K562 (cell line): ENCODE results near the gene MCM9. TPM values are rescaled to one million over a fixed set of nuclear protein-coding genes. Genes with fewer than 3 reads are reported as not detected.

Source experiments
- CHD2 ChIP-seq: IDR thresholded peaks from 2 replicates; pipeline ENCODE4 v1.6.1; 2011; ENCODE audit warnings: low read depth, low read length
- E2F6 ChIP-seq, 2 experiments: IDR thresholded peaks; 2 replicates each; pipeline ENCODE4 v1.6.1; 2011; ENCODE audit warnings: borderline replicate concordance in 1 of 2, control low read depth in 1 of 2, low read depth in 1 of 2, low read length in 1 of 2, mild to moderate bottlenecking in 1 of 2, mixed read lengths in 1 of 2, moderate library complexity in 1 of 2; ENCODE audit not compliant: insufficient read depth in 1 of 2, insufficient read length in 1 of 2, poor library complexity in 1 of 2, severe bottlenecking in 1 of 2; ENCODE audit errors: extremely low read depth in 1 of 2
- EP400 ChIP-seq: fragments of 450-650 bp; IDR thresholded peaks from 2 replicates; pipeline ENCODE4 v1.6.1; 2017; ENCODE audit warnings: antibody characterized with exemption, mild to moderate bottlenecking, moderate library complexity
- GABPB2 ChIP-seq: fragments of 250-450 bp; sonication (Bioruptor Pico); conservative IDR thresholded peaks from 2 replicates; pipeline ENCODE4 v1.5.1; 2021; ENCODE audit warnings: mild to moderate bottlenecking
- GTF2B ChIP-seq: IDR thresholded peaks from 2 replicates; pipeline ENCODE4 v1.6.1; 2011; ENCODE audit not compliant: insufficient read length; ENCODE audit errors: extremely low read depth
- GTF3C2 ChIP-seq: IDR thresholded peaks from 3 replicates; pipeline ENCODE4 v1.6.1; 2011; ENCODE audit warnings: borderline replicate concordance, mild to moderate bottlenecking, moderate library complexity; ENCODE audit not compliant: insufficient read length; ENCODE audit errors: extremely low read depth
- HDAC1 ChIP-seq, 2 experiments: fragments of 450-650 bp; IDR thresholded peaks; 2 replicates each; pipeline ENCODE4 v1.6.1; 2016 to 2017; ENCODE audit warnings: inconsistent platforms in 1 of 2, mild to moderate bottlenecking in 1 of 2, moderate library complexity in 1 of 2
- HMGN3 ChIP-seq: IDR thresholded peaks from 2 replicates; pipeline ENCODE4 v1.6.1; 2011; ENCODE audit warnings: borderline replicate concordance, low read depth, mild to moderate bottlenecking, mixed read lengths, low read length; ENCODE audit not compliant: insufficient read length; ENCODE audit errors: extremely low read depth
- JUN ChIP-seq, 2 experiments: sonication (generic) in 1 of 2; formaldehyde crosslinking in 1 of 2; IDR thresholded peaks; 2 replicates each; pipeline versions ENCODE4 v1.6.1 to v1.8.0; 2012 to 2022; ENCODE audit warnings: borderline replicate concordance in 2 of 2, mild to moderate bottlenecking in 2 of 2, improper control_type of control experiment in 1 of 2, low read depth in 1 of 2, low read length in 1 of 2, missing genetic modification reagents in 1 of 2
- LCOR ChIP-seq: sonication (generic); formaldehyde crosslinking; IDR thresholded peaks from 2 replicates; pipeline ENCODE4 v1.8.0; 2022; ENCODE audit warnings: mild to moderate bottlenecking, missing genetic modification reagents
- MCM7 ChIP-seq, 2 experiments: fragments of 450-650 bp; IDR thresholded peaks; 2 replicates each; pipeline ENCODE4 v1.6.1; 2016 to 2018
- MIER1 ChIP-seq: fragments of 450-650 bp; IDR thresholded peaks from 2 replicates; pipeline ENCODE4 v1.6.1; 2016; ENCODE audit warnings: antibody characterized with exemption, mild to moderate bottlenecking, low read depth
- NFYB ChIP-seq: IDR thresholded peaks from 2 replicates; pipeline ENCODE4 v1.6.1; 2011; ENCODE audit warnings: mild to moderate bottlenecking, moderate library complexity; ENCODE audit not compliant: insufficient read length; ENCODE audit errors: extremely low read depth
- POLR2AphosphoS5 ChIP-seq: IDR thresholded peaks from 2 replicates; pipeline ENCODE4 v1.6.1; 2011; ENCODE audit warnings: mild to moderate bottlenecking, low read depth, low read length, moderate library complexity; ENCODE audit not compliant: control insufficient read depth, insufficient read depth
- RB1 ChIP-seq: fragments of 450-650 bp; IDR thresholded peaks from 2 replicates; pipeline ENCODE4 v1.6.1; 2017; ENCODE audit warnings: low read depth, mild to moderate bottlenecking
- SETDB1 ChIP-seq: IDR thresholded peaks from one replicate; pipeline ENCODE4 v1.6.1; 2012; ENCODE audit warnings: low read length, control low read depth, inconsistent platforms
- SIN3A ChIP-seq, 2 experiments: fragments of 150-350 bp in 1 of 2; IDR thresholded peaks; 2 replicates each; pipeline ENCODE4 v1.6.1; 2011 to 2016; ENCODE audit warnings: borderline replicate concordance in 2 of 2, low read depth in 2 of 2, low read length in 2 of 2, mild to moderate bottlenecking in 2 of 2, moderate library complexity in 2 of 2; ENCODE audit not compliant: control insufficient read depth in 1 of 2
- SP1 ChIP-seq: sonication (generic); formaldehyde crosslinking; IDR thresholded peaks from 2 replicates; pipeline ENCODE4 v1.8.1; 2022; ENCODE audit warnings: mild to moderate bottlenecking, missing genetic modification reagents
- STAT5A ChIP-seq: IDR thresholded peaks from 2 replicates; pipeline ENCODE4 v1.6.1; 2012; ENCODE audit warnings: low read length, inconsistent platforms, borderline replicate concordance
- TAL1 ChIP-seq: fragments of 450-650 bp; IDR thresholded peaks from 2 replicates; pipeline ENCODE4 v1.6.1; 2016; ENCODE audit warnings: mild to moderate bottlenecking
- TCF7 ChIP-seq: sonication (generic); IDR thresholded peaks from 2 replicates; pipeline ENCODE4 v1.6.1; 2016; ENCODE audit warnings: antibody characterized with exemption, borderline replicate concordance
- ZNF589 ChIP-seq: fragments of 200-800 bp; sonication (Bioruptor generic); IDR thresholded peaks from 2 replicates; pipeline ENCODE4 v1.6.1; 2016; ENCODE audit warnings: low read depth, missing genetic modification characterization, missing compliant biosample characterization
- ZNF764 ChIP-seq: fragments of 250-450 bp; sonication (Bioruptor Pico); IDR thresholded peaks from 2 replicates; pipeline ENCODE4 v1.4.0; 2020; ENCODE audit warnings: low read depth, mild to moderate bottlenecking, moderate library complexity
- polyA plus RNA-seq, 8 experiments: library from polyadenylated mRNA; depleted of rRNA in 4 of 8; stranded (reverse) in 5 of 8; unstranded in 3 of 8; fragments of >200 nt; fragmentation: Nextera tagmentation in 2 of 8; fragmentation: Illumina TruSeq in 1 of 8; extraction: Ambion mirVana in 2 of 8; extraction: Trizol in 1 of 8; gene quantifications; 2 replicates each; pipeline versions ENCODE4 v1.2.1 to v1.2.3, GENCODE V29; 2011 to 2014; ENCODE audit warnings: inconsistent platforms in 1 of 8, missing spikeins in 1 of 8
- total RNA-seq, 7 experiments: library from RNA; depleted of rRNA in 6 of 7; stranded (reverse); fragments of >200 nt in 6 of 7; fragmentation: Illumina TruSeq in 2 of 7; extraction: Trizol in 2 of 7; gene quantifications; 2 replicates each; pipeline versions ENCODE4 v1.2.1 to v1.2.3, GENCODE V29; 2011 to 2021; ENCODE audit warnings: low replicate concordance in 1 of 7

The MCM9 gene
- total and polyA plus RNA-seq, 9 of the 15 experiments (the other 6 are each of a cell fraction or from before 2014, with no cell fraction given) = 4.8 to 16.7 (median 11.6) TPM

GRCh38 chr6:118893807-118894424 lies 41.0 kb downstream of the MCM9 start, which contains the start of gene ASF1A (continued):
- TF ChIP-seq GTF3C2 (no peak), EP400 (peak; percentile 61; the same call in 1 of the 2 replicates), STAT5A (peak; percentile 21; the same call in 1 of the 2 replicates), LCOR (CRISPR knock-in tag) (peak; percentile 91), NFYB (peak; percentile 61), TCF7 (0 out of 2 replicates have a peak, but pooled peaks have one; percentile 41), MCM7 (IDR thresholded peaks at IDR 0.05) (no peak), E2F6 (IDR thresholded peaks at IDR 0.05; ENCODE audit: borderline replicate concordance in 1 of 2, extremely low read depth in 1 of 2, insufficient read depth in 1 of 2, insufficient read length in 1 of 2, low read depth in 1 of 2, low read length in 1 of 2, poor library complexity in 1 of 2, severe bottlenecking in 1 of 2) (peak; percentile 47 to 80), SIN3A (IDR thresholded peaks at IDR 0.05; ENCODE audit: borderline replicate concordance in 2 of 2, control insufficient read depth in 1 of 2, low read depth in 2 of 2, low read length in 2 of 2) (peak in 1 of 2 experiments; percentile 63; a peak in 1 of 4 replicates), SP1 (CRISPR knock-in tag) (peak; percentile 79), ZNF589 (CRISPR knock-in tag) (0 out of 2 replicates have a peak, but pooled peaks have one; percentile 32), ZNF764 (no peak), GABPB2 (CRISPR knock-in tag) (no peak), POLR2AphosphoS5 (peak; percentile 73), SETDB1 (no peak), RB1 (peak; percentile 83; the same call in 1 of the 2 replicates), HMGN3 (no peak), JUN (IDR thresholded peaks at IDR 0.05; ENCODE audit: borderline replicate concordance, low read depth, low read length) (peak; percentile 63; the same call in 1 of the 2 replicates), JUN (CRISPR knock-in tag; IDR thresholded peaks at IDR 0.05; ENCODE audit: borderline replicate concordance) (no peak), MIER1 (no peak), CHD2 (0 out of 2 replicates have a peak, but pooled peaks have one; percentile 21), HDAC1 (IDR thresholded peaks at IDR 0.05) (peak in 1 of 2 experiments; percentile 72; a peak in 1 of 4 replicates), GTF2B (peak; percentile 60), TAL1 (0 out of 2 replicates have a peak, but pooled peaks have one; percentile 1)
